ENCODE data around the gene NEDD4. TPM values are rescaled to one million over a fixed set of nuclear protein-coding genes. Genes with fewer than 3 reads are reported as not detected.
A peak's percentile ranks its signal among the peaks of the same experiment; 100 is the strongest.
"Not testable (repeated sequence)": the region's sequence is repeated elsewhere in the genome, so short reads cannot be mapped to it uniquely, and the experiment has no call there.

Gene NEDD4
- total and polyA plus RNA-seq, 12 donors: 2.5 to 20.5 (median 9.5) TPM

GRCh38 chr15:55791551-55792400, 201.6 kb downstream of the NEDD4 start:
- no peaks in the 10 kb centered on the region for H3K27me3 ChIP-seq
- no peaks in the 10 kb centered on the region for H3K4me1 ChIP-seq (replicated peaks in 1 of 2)
- H3K27ac ChIP-seq: no peak overlapping the region
- 90 to 94% (median 93%) methylated on average over 3 of the region's 3 CpGs; no CpG with 5 or more reads in 1 of the 4 donors for WGBS, 4 donors
- no peaks in the 10 kb centered on the region for H3K36me3 ChIP-seq (replicated peaks in 1 of 2)
- TF ChIP-seq POLR2A (IDR thresholded peaks at IDR 0.05): no peak
- TF ChIP-seq CTCF (IDR thresholded peaks at IDR 0.05): no peak
- DNase-seq: no peak
- no peaks in the 10 kb centered on the region for H3K9me3 ChIP-seq (replicated peaks in 1 of 3)
- no peak overlapping the region for H3K4me3 ChIP-seq
- intact Hi-C loops (cut with DNase I): no loop called here

GRCh38 chr15:55789066-55789660, 204.2 kb downstream of the NEDD4 start:
- Histone ChIP-seq H3K9me3 (replicated peaks in 1 of 3) (no peaks in the 10 kb centered on the region), H3K36me3 (replicated peaks in 1 of 2) (no peaks in the 10 kb centered on the region), H3K4me3 (no peak overlapping the region), H3K4me1 (replicated peaks in 1 of 2) (no peaks in the 10 kb centered on the region), H3K27me3 (no peaks in the 10 kb centered on the region), H3K27ac (no peak overlapping the region)
- TF ChIP-seq POLR2A (IDR thresholded peaks at IDR 0.05): no peak
- TF ChIP-seq CTCF (IDR thresholded peaks at IDR 0.05): peak in 5 of 6 experiments; percentile 25 to 47 (median 42)
- intact Hi-C loops (cut with DNase I): no loop called here
- peak; percentile 17 to 56 (median 23) for DNase-seq
- 76 to 88% (median 80%) methylated on average over 8 of the region's 8 CpGs for WGBS, 4 donors

GRCh38 chr15:55786341-55786740, 207.1 kb downstream of the NEDD4 start:
- no peak for DNase-seq
- TF ChIP-seq CTCF (IDR thresholded peaks at IDR 0.05): no peak
- no peaks in the 10 kb centered on the region for H3K9me3 ChIP-seq (replicated peaks in 1 of 3)
- intact Hi-C loops (cut with DNase I): no loop called here
- H3K4me1 ChIP-seq (replicated peaks in 1 of 2): no peaks in the 10 kb centered on the region
- H3K36me3 ChIP-seq (replicated peaks in 1 of 2): no peaks in the 10 kb centered on the region
- H3K4me3 ChIP-seq: no peak overlapping the region
- WGBS, 4 donors: 78 to 90% (median 87%) methylated on average over 2 to 3 of the region's 3 CpGs
- H3K27me3 ChIP-seq: no peaks in the 10 kb centered on the region
- no peak overlapping the region for H3K27ac ChIP-seq

GRCh38 chr15:55785593-55785992, 207.8 kb downstream of the NEDD4 start:
- H3K27me3 ChIP-seq; H3K36me3 ChIP-seq (replicated peaks in 1 of 2); intact Hi-C loops (cut with DNase I); H3K27ac ChIP-seq; H3K4me3 ChIP-seq; H3K9me3 ChIP-seq (replicated peaks in 1 of 3); H3K4me1 ChIP-seq (replicated peaks in 1 of 2); DNase-seq: not testable (repeated sequence)
- 86 to 90% (median 87%) methylated on average over 9 of the region's 9 CpGs for WGBS, 4 donors
